ENCODE measurements around the gene C14orf180.

DNA sequence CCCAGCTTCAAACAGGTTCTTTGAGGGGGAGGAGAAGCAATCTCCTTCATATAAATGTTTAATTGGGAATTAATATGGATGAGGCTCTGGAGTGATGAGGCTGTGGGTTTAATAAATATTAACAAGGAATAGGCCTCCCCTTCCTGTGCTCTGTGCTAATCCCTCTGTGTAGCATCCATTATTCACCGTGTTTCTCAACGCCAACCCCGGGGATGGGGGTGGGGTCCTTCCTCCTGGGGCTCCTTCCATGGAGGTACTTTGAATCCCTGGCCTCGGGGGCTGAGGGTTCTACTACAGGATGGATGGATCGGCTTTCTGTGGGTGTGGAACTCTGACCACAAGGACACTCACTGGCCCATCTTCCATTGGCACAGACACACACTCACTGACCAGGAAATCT lies 59.9 kb downstream of the C14orf180 start:
- no peak for TF ChIP-seq POLR2A (IDR thresholded peaks at IDR 0.05; ENCODE audit: low read depth, low read length)
- TF ChIP-seq POLR2AphosphoS5 (IDR thresholded peaks at IDR 0.05; ENCODE audit: low read depth, low read length), result no peak
